Endothelial cell of umbilical vein (primary cell): ENCODE data around the gene NMS. TPM values are rescaled to one million over a fixed set of nuclear protein-coding genes. Genes with fewer than 3 reads are reported as not detected.

Experiments
- BruUV-seq: library from RNA; stranded (reverse); fragments of 400-500 nt; replicated peaks from 2 replicates; lab custom pipeline; 2021; lab: Mats Ljungman, UMichigan
- CTCF ChIA-PET: fragments of 300-600, 350-600 bp; sonication (Branson Sonifier 250); formaldehyde crosslinking; loops from one replicate; lab custom pipeline; 2021; ENCODE audit warnings: antibody characterized with exemption, inconsistent platforms; lab: Charles Lee
- POLR2A ChIA-PET: fragments of 300-600, 350-600 bp; sonication (Branson Sonifier 250); formaldehyde crosslinking; loops from one replicate; lab custom pipeline; 2021; ENCODE audit warnings: antibody characterized with exemption, inconsistent platforms; lab: Charles Lee
- DNase-seq: peaks from one replicate; pipeline ENCODE4 v3.0.0-alpha.2; 2011; ENCODE audit warnings: low read depth, low spot score
- FAIRE-seq: peaks from 2 replicates; lab custom pipeline; 2011; peaks lifted over from hg19 to GRCh38; lab: Jason Lieb, UNC
- H2AFZ ChIP-seq: 2 replicates; pipeline ENCODE4 v1.6.0; 2012; ENCODE audit warnings: low read depth, low read length, control low read depth, inconsistent platforms
- H3K27ac ChIP-seq: 2 replicates; pipeline ENCODE4 v1.5.1; 2011; ENCODE audit warnings: low read depth, mild to moderate bottlenecking, control low read depth, low read length, moderate library complexity; ENCODE audit not compliant: insufficient read depth
- H3K27me3 ChIP-seq, 2 experiments: 2 replicates each; pipeline versions ENCODE4 v1.6.0 to v1.6.1; 2011; ENCODE audit warnings: low read length in 2 of 2, mixed read lengths in 1 of 2; ENCODE audit not compliant: control insufficient read depth in 2 of 2, insufficient read depth in 2 of 2
- H3K36me3 ChIP-seq, 2 experiments: 2 replicates in 1 of 2; 3 replicates in 1 of 2; pipeline ENCODE4 v1.5.1; 2011; ENCODE audit warnings: low read length in 2 of 2, mild to moderate bottlenecking in 1 of 2, moderate library complexity in 1 of 2; ENCODE audit not compliant: control insufficient read depth in 2 of 2, insufficient read depth in 2 of 2; ENCODE audit errors: extremely low read depth in 1 of 2
- H3K4me1 ChIP-seq: 3 replicates; pipeline ENCODE4 v1.5.1; 2011; ENCODE audit warnings: mild to moderate bottlenecking, low read length; ENCODE audit not compliant: control insufficient read depth, insufficient read depth; ENCODE audit errors: extremely low read depth
- H3K4me2 ChIP-seq: 2 replicates; pipeline ENCODE4 v1.6.1; 2011; ENCODE audit warnings: low read length, control low read depth, mixed read lengths; ENCODE audit not compliant: insufficient read depth
- H3K4me3 ChIP-seq, 3 experiments: fragments of 200-600 bp in 1 of 3; sonication (generic), shearing (Covaris generic) in 1 of 3; replicated peaks in 1 of 3; 2 replicates each; pipeline ENCODE4 v1.5.1; 2011 to 2016; ENCODE audit warnings: control low read depth in 3 of 3, low read length in 3 of 3, mild to moderate bottlenecking in 2 of 3, inconsistent platforms in 1 of 3, low read depth in 1 of 3, moderate library complexity in 1 of 3; ENCODE audit not compliant: insufficient read depth in 1 of 3
- H3K79me2 ChIP-seq: 2 replicates; pipeline ENCODE4 v1.6.0; 2012; ENCODE audit warnings: low read length, inconsistent platforms; ENCODE audit not compliant: control insufficient read depth, insufficient read depth
- H3K9ac ChIP-seq: replicated peaks from 2 replicates; pipeline ENCODE3; 2011; ENCODE audit warnings: low read length, control low read depth; ENCODE audit not compliant: insufficient read depth; ENCODE audit errors: extremely low read depth
- H3K9me1 ChIP-seq: replicated peaks from 3 replicates; pipeline ENCODE4 v1.6.0; 2011; ENCODE audit warnings: mild to moderate bottlenecking, low read length; ENCODE audit not compliant: control insufficient read depth, insufficient read depth; ENCODE audit errors: extremely low read depth
- H3K9me3 ChIP-seq: replicated peaks from 2 replicates; pipeline ENCODE4 v1.5.1; 2012; ENCODE audit warnings: low read length, inconsistent platforms; ENCODE audit not compliant: control insufficient read depth, insufficient read depth
- H4K20me1 ChIP-seq: replicated peaks from 2 replicates; pipeline ENCODE3; 2011; ENCODE audit warnings: mild to moderate bottlenecking, low read length; ENCODE audit not compliant: control insufficient read depth, insufficient read depth; ENCODE audit errors: extremely low read depth
- CTCF ChIP-seq, 2 donors: IDR thresholded peaks; 1 replicate in 1 of 2; 2 replicates in 1 of 2; pipeline ENCODE4 v1.5.1; 2011; ENCODE audit warnings: low read length in 2 of 2, mild to moderate bottlenecking in 2 of 2, moderate library complexity in 2 of 2, control low read depth in 1 of 2, inconsistent platforms in 1 of 2, low read depth in 1 of 2; ENCODE audit not compliant: insufficient read depth in 1 of 2; ENCODE audit errors: extremely low read depth in 1 of 2
- EZH2 ChIP-seq: IDR thresholded peaks from 2 replicates; pipeline ENCODE4 v1.6.1; 2012; ENCODE audit warnings: borderline replicate concordance, low read depth, mild to moderate bottlenecking, moderate library complexity, low read length, inconsistent platforms; ENCODE audit not compliant: severe bottlenecking
- FOS ChIP-seq: IDR thresholded peaks from 2 replicates; pipeline ENCODE4 v1.6.1; 2011; ENCODE audit warnings: mild to moderate bottlenecking, low read length, moderate library complexity, borderline replicate concordance; ENCODE audit not compliant: insufficient read depth
- GATA2 ChIP-seq: IDR thresholded peaks from 2 replicates; pipeline ENCODE4 v1.7.0; 2011; ENCODE audit warnings: low read depth, mild to moderate bottlenecking, moderate library complexity, mixed read lengths, low read length; ENCODE audit not compliant: insufficient read length, insufficient read depth
- JUN ChIP-seq: IDR thresholded peaks from 2 replicates; pipeline ENCODE4 v1.6.1; 2011; ENCODE audit warnings: borderline replicate concordance, low read depth; ENCODE audit not compliant: insufficient read length, insufficient read depth
- MAX ChIP-seq: IDR thresholded peaks from 2 replicates; pipeline ENCODE4 v1.6.1; 2011; ENCODE audit not compliant: insufficient read depth, insufficient read length
- MYC ChIP-seq: IDR thresholded peaks from one replicate; pipeline ENCODE4 v1.6.1; 2011; ENCODE audit warnings: mild to moderate bottlenecking, low read depth, low read length
- POLR2A ChIP-seq: IDR thresholded peaks from 2 replicates; pipeline ENCODE4 v1.6.1; 2012; ENCODE audit warnings: low read depth, mild to moderate bottlenecking, control low read depth, low read length
- POLR2AphosphoS5 ChIP-seq: IDR thresholded peaks from 2 replicates; pipeline ENCODE4 v1.6.1; 2012; ENCODE audit warnings: low read depth, mild to moderate bottlenecking, control low read depth, low read length, moderate library complexity; ENCODE audit not compliant: insufficient read depth
- dilution Hi-C: fragments of 300-500 bp; cut with MboI; formaldehyde crosslinking; loops from one replicate; pipeline ENCODE4 v1.15.0; 2019; ENCODE audit warnings: low sequenced_read_pairs; ENCODE audit not compliant: extremely low pct_ligation_motif_present
- intact Hi-C: fragments of 100-400 bp; cut with micrococcal nuclease; formaldehyde crosslinking; loops from one replicate; pipeline ENCODE4 v1.10.0; 2022
- polyA plus RNA-seq, 4 experiments: library from polyadenylated mRNA; depleted of rRNA in 3 of 4; stranded (reverse) in 3 of 4; unstranded in 1 of 4; fragments of >200 nt; gene quantifications; 2 replicates each; pipeline versions ENCODE4 v1.2.1 to v1.2.3, GENCODE V29; 2011 to 2012; ENCODE audit warnings: missing spikeins in 1 of 4
- total RNA-seq: library from RNA; stranded (reverse); gene quantifications from 2 replicates; pipeline ENCODE4 v1.2.3, GENCODE V29; 2021

Gene NMS
- total and polyA plus RNA-seq, 2 donors (not counting 3 experiments of a cell fraction or from before 2014, with no cell fraction given): not detected

- intact Hi-C loops (no loop called here), dilution Hi-C loops (no loop called here)
- Histone ChIP-seq H3K9ac (no peak overlapping the region), H3K27me3 (no peaks in the 10 kb centered on the region), H3K36me3 (no peaks in the 10 kb centered on the region), H3K9me3 (no peaks in the 10 kb centered on the region), H3K4me3 (no peak overlapping the region), H3K4me2 (no peak overlapping the region), H3K79me2 (no peaks in the 10 kb centered on the region), H2AFZ (no peak overlapping the region), H3K9me1 (no peaks in the 10 kb centered on the region), H3K4me1 (no peaks in the 10 kb centered on the region), H4K20me1 (no peaks in the 10 kb centered on the region), H3K27ac (no peak overlapping the region)
- FAIRE-seq: no peak
- POLR2A ChIA-PET: no interaction called here
- TF ChIP-seq MAX: no peak
- no peak for TF ChIP-seq JUN
- TF ChIP-seq POLR2AphosphoS5: no peak
- TF ChIP-seq GATA2: no peak
- no peak for TF ChIP-seq POLR2A
- TF ChIP-seq EZH2: no peak
- no peak for TF ChIP-seq MYC
- no peak for TF ChIP-seq FOS
- TF ChIP-seq CTCF (IDR thresholded peaks at IDR 0.05; ENCODE audit: extremely low read depth in 1 of 2, insufficient read depth in 1 of 2, low read depth in 1 of 2, low read length in 2 of 2): no peak
- DNase-seq: no peak
- CTCF ChIA-PET: no interaction called here
- no TSS peak for BruUV-seq
Observed at GRCh38 chr2:100526868-100527267, 56.6 kb downstream of the NMS start.
